ENCODE measurements around the gene RBM38.

The RBM38 gene

GRCh38 chr20:57381596-57382503 is 9.3 kb upstream of the RBM38 start:
- TF ChIP-seq CTCF (IDR thresholded peaks at IDR 0.05) (peak; percentile 95), ZFX (IDR thresholded peaks at IDR 0.05; ENCODE audit: borderline replicate concordance) (no peak)
- H3K27ac ChIP-seq = no peak overlapping the region

- no peak overlapping the region for H3K27ac ChIP-seq
Observed at GRCh38 chr20:57382516-57382915, 8.7 kb upstream of the RBM38 start.

GRCh38 chr20:57383447-57384347 is 7.5 kb upstream of the RBM38 start:
- no peak overlapping the region for H3K27ac ChIP-seq
- TF ChIP-seq CTCF (IDR thresholded peaks at IDR 0.05) (no peak), ZFX (IDR thresholded peaks at IDR 0.05; ENCODE audit: borderline replicate concordance) (no peak)

More at GRCh38 chr20:57382516-57382915, 8.7 kb upstream of the RBM38 start:
- TF ChIP-seq CTCF (IDR thresholded peaks at IDR 0.05) (no peak), ZFX (IDR thresholded peaks at IDR 0.05; ENCODE audit: borderline replicate concordance) (no peak)

DNA sequence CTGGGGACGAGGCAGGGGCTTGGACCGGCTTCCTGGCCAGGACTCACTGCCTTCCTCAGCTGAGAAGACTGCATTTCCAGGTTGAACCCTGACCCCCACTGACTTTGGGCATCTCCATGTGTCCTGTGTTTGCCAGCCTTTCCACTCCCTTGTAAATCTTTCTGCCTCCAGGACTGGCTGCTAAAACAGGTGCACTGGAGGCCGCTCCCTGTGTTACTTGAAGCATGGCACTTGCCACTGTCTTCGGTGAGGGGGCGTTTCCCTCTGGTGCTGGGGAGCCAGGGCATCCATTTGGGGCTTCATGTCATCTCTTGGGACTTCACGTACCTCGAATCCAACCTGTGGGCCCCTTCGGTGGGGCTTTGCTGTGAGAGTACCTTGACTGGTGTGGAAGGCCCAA is 6.7 kb upstream of the RBM38 start:
- no peak overlapping the region for H3K27ac ChIP-seq
- TF ChIP-seq CTCF (IDR thresholded peaks at IDR 0.05) (no peak), ZFX (IDR thresholded peaks at IDR 0.05; ENCODE audit: borderline replicate concordance) (no peak)

- no peak for TF ChIP-seq ZFX (IDR thresholded peaks at IDR 0.05; ENCODE audit: borderline replicate concordance)
- TF ChIP-seq CTCF (IDR thresholded peaks at IDR 0.05) = no peak
- H3K27ac ChIP-seq = no peak overlapping the region
Observed at GRCh38 chr20:57384953-57385761, 6.0 kb upstream of the RBM38 start.

GRCh38 chr20:57385940-57386339 is 5.3 kb upstream of the RBM38 start:
- H3K27ac ChIP-seq = no peak overlapping the region
- no peak for TF ChIP-seq ZFX (IDR thresholded peaks at IDR 0.05; ENCODE audit: borderline replicate concordance)
- TF ChIP-seq CTCF (IDR thresholded peaks at IDR 0.05) = no peak

All from 22Rv1 (cell line).